ENCODE data around the gene KCNJ5.

The KCNJ5 gene

DNA sequence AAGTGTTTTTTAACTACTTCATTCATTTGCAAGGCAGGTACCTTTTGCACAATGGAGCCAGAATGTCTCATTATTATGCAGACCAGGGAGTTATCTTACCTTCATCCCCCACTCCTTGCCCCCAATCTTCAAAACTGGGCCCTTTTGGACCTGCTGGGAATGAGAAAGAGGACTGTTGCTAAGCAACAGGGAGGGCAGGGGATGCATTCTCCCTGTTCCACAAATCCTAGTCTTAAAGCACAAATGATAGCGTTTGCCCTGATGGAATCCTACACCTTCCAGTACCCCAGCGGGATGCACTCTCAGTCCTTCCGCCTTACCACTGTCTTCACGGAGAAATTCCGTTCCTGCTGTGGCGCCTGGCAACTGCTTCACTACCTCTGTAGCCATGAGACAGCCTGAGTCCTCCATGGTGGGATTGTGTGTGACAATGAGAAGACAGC is 20.0 kb upstream of the KCNJ5 start:
- no peak overlapping the region for H3K27ac ChIP-seq

DNA sequence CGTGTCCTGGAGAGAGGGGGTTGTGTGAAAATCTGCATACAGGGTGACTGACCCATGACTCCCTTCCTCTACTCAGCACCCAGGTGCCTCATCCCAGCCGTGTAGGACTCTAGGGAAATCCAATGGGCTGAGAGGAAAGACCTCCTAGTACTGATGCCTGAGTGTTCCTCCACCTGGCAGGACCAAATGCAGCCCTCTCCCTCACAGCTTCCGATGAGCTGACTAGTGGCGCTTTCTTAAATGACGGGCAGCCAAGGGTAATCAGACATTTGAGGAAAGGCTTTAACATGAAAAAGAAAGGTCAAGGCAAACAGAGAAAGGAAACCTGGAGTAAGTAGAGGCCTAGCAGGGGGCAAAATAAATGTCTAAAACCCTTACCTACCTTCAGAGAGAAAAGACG is 19.1 kb upstream of the KCNJ5 start:
- TF ChIP-seq, protein P1, sequence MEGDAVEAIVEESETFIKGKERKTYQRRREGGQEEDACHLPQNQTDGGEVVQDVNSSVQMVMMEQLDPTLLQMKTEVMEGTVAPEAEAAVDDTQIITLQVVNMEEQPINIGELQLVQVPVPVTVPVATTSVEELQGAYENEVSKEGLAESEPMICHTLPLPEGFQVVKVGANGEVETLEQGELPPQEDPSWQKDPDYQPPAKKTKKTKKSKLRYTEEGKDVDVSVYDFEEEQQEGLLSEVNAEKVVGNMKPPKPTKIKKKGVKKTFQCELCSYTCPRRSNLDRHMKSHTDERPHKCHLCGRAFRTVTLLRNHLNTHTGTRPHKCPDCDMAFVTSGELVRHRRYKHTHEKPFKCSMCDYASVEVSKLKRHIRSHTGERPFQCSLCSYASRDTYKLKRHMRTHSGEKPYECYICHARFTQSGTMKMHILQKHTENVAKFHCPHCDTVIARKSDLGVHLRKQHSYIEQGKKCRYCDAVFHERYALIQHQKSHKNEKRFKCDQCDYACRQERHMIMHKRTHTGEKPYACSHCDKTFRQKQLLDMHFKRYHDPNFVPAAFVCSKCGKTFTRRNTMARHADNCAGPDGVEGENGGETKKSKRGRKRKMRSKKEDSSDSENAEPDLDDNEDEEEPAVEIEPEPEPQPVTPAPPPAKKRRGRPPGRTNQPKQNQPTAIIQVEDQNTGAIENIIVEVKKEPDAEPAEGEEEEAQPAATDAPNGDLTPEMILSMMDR (conservative IDR thresholded peaks at IDR 0.05) = no peak
- no peak for TF ChIP-seq ZFX (IDR thresholded peaks at IDR 0.05)

More for the DNA sequence above, 20.0 kb upstream of the KCNJ5 start:
- TF ChIP-seq, protein P1 (conservative IDR thresholded peaks at IDR 0.05) = no peak
- no peak for TF ChIP-seq ZFX (IDR thresholded peaks at IDR 0.05)

DNA sequence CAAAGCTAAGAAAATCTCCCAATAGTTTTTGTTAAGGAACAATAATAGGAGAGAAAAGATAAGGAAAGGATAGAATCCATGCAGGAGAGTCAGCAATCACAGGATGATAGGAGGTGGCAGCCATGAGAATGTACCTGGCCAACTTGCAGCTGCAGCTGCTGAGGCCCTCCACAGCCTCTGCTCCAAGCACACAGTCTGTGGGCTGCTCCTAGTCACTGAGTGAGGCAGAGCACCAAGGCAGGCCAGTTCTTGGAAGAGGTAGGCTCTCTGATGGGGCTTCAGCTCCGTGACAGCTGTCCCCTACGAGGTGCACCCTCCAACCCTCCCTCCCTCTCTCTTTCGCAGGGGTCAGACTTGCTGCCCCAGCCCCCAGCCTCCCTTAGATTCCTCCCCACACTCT is 18.6 kb upstream of the KCNJ5 start:
- no peak overlapping the region for H3K27ac ChIP-seq
- no peak for TF ChIP-seq ZFX (IDR thresholded peaks at IDR 0.05)
- TF ChIP-seq, protein P1 (conservative IDR thresholded peaks at IDR 0.05) = no peak

More for the DNA sequence above, 19.1 kb upstream of the KCNJ5 start:
- H3K27ac ChIP-seq = no peak overlapping the region

DNA sequence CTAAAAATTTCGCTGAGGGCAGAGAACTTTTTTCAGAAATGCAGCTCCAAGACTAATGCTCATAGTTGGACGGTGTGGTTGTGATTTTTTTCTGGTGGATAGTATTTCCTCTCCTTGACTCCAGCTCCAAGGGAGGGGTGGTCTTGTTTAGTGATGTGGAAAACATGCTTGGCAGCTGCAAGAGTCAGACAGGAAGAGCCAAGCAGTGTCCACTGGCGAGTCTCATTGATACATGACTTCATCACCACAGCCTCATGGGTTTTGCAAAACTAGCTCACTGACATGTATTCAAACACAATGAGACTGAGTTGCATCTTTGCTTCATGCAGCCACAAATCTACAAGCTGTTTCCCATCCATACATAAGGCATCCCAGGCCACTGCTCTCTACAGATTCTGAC is 16.7 kb upstream of the KCNJ5 start:
- TF ChIP-seq, protein P1 (conservative IDR thresholded peaks at IDR 0.05) = no peak
- TF ChIP-seq ZFX (IDR thresholded peaks at IDR 0.05) = no peak

DNA sequence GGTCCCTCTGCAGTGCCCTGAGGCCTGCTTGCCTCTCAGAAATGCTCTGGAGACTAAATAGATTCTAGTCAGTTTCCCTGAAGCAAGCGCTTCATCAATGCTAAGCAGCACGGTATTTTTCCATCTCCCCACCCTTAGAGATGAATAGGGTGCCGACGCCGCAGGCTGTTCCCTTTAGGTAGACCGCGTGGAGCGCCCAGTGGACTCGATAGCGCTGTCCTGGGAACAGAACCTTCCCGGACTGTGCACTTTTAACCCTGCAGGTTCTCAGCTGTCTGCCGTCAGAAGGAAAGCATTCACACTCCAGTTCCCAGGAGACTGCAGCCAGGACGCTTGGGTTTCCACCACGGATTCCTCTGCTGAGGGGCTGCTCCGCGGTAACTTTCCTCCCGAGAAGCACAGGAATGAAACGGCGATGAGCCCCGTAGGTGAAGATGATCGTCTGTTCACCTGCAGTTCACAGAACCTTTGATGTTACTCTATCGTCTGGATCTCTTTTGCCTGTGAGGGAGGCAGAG is 15.0 kb upstream of the KCNJ5 start:
- H3K27ac ChIP-seq = no peak overlapping the region
- no peak for TF ChIP-seq ZFX (IDR thresholded peaks at IDR 0.05)
- TF ChIP-seq, protein P1 (conservative IDR thresholded peaks at IDR 0.05) = no peak

More for the DNA sequence above, 16.7 kb upstream of the KCNJ5 start:
- no peak overlapping the region for H3K27ac ChIP-seq

DNA sequence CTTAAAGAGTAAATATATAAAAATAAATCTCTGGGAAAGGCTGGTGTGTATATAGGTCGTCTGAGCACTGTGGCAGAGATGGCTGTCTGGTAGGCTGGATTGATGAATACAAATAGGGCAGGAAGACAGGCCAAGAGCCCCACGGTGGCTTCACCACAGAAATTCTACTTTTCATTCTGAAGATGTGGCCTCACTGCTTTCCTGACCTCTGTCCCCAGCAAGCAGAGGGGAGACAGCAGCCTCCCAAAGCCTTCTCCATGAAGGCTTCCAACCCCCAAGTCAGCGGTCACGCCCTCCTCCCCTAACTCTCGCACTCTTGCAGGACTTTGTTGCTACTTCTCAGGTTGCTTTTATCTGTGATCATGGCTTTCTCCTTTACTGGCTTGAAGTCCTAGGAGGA is 13.4 kb upstream of the KCNJ5 start:
- TF ChIP-seq ZFX (IDR thresholded peaks at IDR 0.05) = no peak
- TF ChIP-seq, protein P1 (conservative IDR thresholded peaks at IDR 0.05) = no peak
- no peak overlapping the region for H3K27ac ChIP-seq

DNA sequence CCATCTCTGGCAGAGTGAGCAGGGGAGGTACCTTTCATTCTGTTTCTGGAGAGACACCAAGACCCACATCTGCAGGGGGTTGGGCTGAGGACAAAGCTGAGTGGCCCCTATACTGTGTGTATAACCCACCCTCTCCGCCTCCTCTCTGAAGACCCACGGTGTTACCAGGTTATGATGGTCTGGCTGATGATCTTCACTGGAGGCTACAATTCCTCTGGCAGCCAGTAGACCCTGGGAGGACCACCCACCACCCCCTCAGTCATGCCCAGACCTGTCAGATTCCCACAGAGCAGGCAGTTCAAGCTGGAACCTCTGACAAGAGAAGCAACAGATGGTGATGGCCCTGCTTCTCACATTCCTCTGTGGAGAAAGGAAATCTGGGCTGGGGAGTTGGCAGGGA is 12.7 kb upstream of the KCNJ5 start:
- TF ChIP-seq, protein P1 (conservative IDR thresholded peaks at IDR 0.05) = no peak
- no peak for TF ChIP-seq ZFX (IDR thresholded peaks at IDR 0.05)

More for the DNA sequence above, 12.7 kb upstream of the KCNJ5 start:
- H3K27ac ChIP-seq = no peak overlapping the region

Measured in C4-2B (cell line).